GM19025 (cell line): ENCODE results near the gene NDUFAF2.
"Not testable (repeated sequence)": the region's sequence is repeated elsewhere in the genome, so short reads cannot be mapped to it uniquely, and the experiment has no call there.

ENCODE experiments used
- ATAC-seq: cut with Tn5 transposase; IDR thresholded peaks from one replicate; pipeline ENCODE4 v1.9.1; 2021; ENCODE audit warnings: mild to moderate bottlenecking, low read depth, moderate library complexity; ENCODE audit not compliant: unreplicated experiment

Gene NDUFAF2

DNA sequence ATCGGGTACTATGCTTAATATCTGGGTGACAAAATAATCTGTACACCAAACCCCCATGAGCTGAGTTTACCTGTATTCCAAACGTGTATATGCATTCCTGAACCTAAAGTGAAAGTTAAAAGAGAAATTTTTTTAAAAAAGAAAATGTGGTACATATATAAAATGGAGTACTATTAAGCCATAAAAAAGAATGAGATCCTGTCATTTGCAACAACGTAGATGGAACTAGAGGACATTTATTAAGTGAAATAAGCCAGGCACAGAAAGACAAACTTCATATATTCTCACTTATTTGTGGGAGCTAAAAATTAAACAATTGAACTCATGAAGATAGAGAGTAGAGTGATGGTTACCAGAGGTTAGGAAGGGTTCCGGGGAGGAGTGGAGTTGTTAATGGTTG, 44.8 kb downstream of the NDUFAF2 start:
- ATAC-seq, result no peak

GRCh38 chr5:60992871-60993270, 47.9 kb downstream of the NDUFAF2 start:
- ATAC-seq, result no peak

GRCh38 chr5:60993425-60993824, 48.4 kb downstream of the NDUFAF2 start:
- ATAC-seq, result no peak

DNA sequence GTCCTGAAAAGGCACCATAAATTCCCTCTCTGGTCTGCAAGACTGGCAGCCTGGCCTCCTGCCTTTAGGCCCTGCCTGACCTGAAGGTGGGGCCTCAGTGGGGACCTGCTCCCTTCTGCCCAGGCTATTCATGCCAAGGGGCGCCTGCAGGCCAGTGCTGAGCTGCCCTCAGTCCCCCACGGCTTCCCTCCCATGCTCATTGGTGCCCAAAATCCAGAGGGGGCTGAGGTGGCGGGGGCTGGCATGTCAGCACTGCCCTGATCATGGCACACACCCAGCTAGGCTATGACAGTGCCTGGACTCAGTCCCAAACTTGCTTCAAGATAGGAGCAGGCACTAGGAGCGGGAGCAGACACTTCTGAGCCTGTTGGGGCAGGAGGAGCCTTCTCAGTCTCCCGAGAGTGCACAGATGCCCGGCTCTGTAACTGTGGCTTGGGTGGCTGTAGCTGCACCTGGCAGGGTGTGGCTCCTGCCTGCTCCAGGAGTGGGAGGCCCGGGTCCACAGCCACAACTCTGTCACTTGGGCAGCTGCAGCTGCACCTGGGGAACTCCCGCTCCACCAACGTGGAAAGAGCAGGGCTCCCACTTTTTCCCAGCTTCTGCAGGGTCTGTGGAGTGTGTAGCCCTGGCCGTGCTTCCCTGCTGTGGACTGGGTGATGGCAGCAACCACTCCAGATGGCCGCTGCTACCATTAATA, 49.0 kb downstream of the NDUFAF2 start:
- ATAC-seq, result no peak

- ATAC-seq, result no peak
Measured at GRCh38 chr5:60996368-60996767, 51.4 kb downstream of the NDUFAF2 start.

DNA sequence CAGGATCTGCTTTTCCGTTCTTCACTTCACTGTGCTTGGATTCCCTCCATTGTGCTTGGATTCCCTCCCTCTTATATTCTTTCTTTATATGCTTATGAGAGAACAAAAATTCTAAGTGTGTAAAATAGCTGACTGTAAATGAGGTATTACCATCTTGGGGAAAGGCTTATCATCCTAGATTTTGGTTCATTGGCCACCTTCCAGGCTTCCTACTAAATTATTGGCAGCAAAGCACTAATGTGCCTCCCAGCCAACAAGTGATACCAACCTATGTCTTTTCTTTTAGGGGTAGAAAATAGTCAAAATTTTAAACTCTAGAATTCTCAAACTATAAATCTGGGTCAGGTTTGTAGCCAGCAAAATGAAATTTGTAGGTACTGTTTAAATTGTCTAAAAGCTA, 52.7 kb downstream of the NDUFAF2 start:
- ATAC-seq, result no peak

DNA sequence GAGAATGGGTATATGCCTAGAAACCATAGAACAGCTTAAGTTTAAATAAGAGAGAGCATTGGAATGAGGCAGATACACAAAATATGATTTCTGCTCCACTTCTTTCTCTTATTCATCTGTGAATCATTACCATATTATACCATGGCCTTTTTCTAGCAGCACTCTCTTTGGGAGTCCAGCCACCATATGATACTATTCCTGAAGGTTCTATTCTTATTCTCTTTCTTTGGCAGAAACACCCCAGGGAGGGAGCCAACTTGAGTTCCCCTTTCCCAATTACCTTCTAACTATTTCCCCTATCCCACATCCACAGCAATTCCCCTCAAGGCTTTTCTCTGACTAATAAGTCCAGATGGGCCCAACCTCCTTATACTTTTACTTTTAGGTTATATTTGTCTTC, 55.9 kb downstream of the NDUFAF2 start:
- no peak for ATAC-seq

DNA sequence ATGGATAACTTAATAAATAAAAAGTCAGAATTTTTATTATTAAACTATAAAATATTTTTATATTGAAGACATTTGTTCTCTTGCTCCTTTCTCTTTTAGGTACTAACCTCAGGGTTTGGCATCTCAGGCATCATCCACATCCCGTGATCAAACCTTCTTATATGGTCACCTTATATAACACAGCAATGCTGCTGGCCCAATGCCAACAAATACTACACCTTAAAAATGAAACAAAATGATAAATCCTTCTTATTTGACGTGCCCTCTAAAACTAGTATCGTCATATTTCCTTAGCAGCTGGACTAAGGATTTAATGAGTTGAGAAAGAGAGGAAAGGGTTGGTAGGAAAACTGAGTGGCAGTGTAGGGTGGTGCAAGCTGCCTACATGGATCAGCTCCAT, 56.6 kb downstream of the NDUFAF2 start:
- ATAC-seq, result no peak

DNA sequence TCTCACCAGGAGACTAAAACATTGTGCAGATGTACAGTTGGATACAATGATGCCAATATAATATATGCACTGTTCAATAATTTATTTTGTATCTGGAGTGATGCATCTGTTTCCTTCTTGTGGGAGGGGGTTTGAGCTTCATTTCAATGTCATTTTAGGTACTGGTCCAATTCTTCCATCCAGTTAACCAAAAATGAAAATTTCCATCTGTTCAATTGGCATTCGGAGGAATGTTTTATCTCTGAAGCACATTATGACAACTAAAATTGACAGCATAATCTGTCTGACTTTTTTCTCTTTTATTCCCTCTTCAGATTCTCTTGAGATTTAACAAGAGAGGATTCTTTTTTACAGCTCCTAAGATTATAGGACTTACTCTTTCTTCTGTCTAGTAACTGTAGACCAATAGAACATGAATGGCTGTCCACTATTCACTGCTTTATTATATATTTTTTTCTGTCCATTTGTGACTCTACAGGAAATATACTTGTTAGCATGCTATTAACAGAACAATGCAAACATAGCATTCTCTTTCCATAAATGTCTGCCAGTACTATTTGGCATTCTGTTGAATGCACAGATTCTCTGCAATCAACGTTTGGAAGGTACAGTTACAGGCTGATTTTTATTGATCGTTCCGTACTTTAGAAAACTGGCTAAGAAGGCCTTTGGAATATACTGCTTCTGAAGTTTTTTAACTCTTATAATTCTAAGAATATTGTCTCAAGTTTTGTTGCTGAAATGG, 57.8 kb downstream of the NDUFAF2 start:
- no peak for ATAC-seq

- ATAC-seq, result no peak
Measured at GRCh38 chr5:61004448-61004847, 59.4 kb downstream of the NDUFAF2 start.

DNA sequence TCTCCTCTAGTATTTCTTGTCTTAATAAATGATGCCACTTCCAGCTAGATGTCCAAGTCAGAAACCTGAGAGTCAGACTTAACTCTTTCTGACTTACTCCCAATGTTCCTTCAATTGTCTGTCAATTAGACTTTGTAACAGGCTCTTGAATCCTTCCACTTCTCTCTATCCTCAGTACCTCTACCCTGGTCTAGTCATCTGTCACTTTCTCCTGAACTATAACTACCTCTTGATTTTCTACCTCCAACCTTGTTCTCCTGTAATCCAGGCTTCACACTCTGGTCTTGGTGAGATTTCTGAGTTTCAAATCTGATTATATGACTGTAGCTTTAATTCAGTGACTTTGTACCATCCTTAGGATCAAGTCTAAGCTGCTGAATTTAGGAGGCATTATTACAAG, 64.9 kb downstream of the NDUFAF2 start:
- no peak for ATAC-seq

DNA sequence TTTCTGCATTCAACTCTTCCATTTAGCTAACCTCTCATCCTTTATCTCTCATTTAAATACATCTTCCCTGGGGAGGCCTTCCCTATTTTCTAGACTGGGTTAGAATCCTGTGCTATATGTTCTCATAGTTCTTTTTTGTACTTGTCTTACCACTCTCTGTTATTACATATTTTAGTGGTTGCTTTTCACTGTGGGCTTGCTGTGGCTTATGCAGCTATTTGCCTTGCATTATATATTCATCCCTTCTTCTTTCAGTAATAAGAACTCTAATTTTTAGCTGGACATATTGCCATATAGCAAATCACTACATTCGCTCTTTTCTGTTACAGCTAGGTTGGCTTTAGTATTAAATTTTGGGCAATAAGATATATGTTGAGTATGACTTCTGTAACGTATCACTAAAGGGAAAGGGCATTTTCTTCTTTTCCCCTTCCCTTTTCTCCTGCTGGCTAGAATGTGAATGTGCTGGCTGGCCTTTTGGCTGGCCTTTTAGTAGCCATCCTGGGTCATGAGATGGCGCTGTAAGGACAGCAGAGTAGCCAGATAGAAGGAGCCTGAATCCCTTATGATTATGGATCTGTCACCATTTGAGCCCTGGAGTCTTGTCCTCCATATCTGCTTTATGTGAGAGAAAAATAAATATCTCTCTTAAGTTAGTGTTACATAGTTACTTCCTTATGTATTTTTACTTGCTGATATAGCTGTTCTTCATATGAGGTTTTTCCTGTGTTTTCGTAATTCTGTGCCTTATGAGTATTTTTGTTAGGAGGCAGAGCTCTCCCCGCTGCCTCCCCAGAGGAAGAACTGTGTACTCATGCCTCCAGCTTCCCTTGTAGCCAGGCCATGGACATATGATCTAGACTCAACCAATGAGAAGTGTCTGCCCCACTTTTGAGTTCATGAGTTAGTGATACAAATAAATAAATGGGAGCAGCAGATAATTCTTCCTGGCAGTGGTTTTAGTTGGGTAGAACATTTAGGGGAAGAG, 65.8 kb downstream of the NDUFAF2 start:
- no peak for ATAC-seq

GRCh38 chr5:61018062-61018461, 73.1 kb downstream of the NDUFAF2 start:
- no peak for ATAC-seq

- no peak for ATAC-seq
Measured at GRCh38 chr5:61019642-61020041, 74.6 kb downstream of the NDUFAF2 start.

- no peak for ATAC-seq
Measured at GRCh38 chr5:61020415-61020814, 75.4 kb downstream of the NDUFAF2 start.

- ATAC-seq, result no peak
Measured at GRCh38 chr5:61023131-61023530, 78.1 kb downstream of the NDUFAF2 start.

DNA sequence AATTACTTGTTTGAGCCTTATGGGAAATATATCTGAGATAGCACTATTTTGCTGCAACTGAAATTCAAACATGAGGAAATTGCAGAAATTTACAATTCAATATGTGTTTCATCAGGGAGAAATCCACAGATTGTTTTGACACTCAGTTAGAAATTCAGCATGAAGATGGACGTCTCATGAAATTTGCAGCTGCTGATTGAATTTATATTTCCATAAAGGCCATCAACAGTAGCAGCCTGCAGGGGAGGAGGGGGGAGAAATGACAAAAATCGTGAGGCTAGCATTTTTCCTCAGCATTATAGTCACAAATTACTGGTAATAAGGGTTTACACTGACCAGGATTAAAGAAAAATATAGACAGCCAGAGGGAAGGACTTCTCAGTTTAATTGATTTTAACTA, 81.0 kb downstream of the NDUFAF2 start:
- ATAC-seq, result no peak

GRCh38 chr5:61028382-61028781, 83.4 kb downstream of the NDUFAF2 start:
- no peak for ATAC-seq

- ATAC-seq, result no peak
Measured at GRCh38 chr5:61029456-61030162, 84.6 kb downstream of the NDUFAF2 start.

GRCh38 chr5:61030163-61030482, 85.1 kb downstream of the NDUFAF2 start:
- ATAC-seq, result no peak

DNA sequence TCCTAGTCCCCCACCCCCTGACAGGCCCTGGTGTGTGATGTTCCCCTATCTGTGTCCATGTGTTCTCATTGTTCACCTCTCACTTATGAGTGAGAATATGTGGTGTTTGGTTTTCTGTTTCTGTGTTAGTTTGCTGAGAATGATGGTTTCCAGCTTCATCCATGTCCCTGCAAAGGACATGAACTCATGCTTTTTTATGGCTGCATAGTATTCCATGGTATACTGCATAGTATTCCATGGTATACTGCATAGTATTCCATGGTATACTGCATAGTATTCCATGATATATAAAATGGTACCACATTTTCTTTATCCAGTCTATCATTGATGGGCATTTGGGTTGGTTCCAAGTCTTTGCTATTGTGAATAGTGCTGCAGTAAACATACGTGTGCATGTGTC, 86.3 kb downstream of the NDUFAF2 start:
- ATAC-seq, result not testable (repeated sequence)
